HS-5 (cell line): ENCODE measurements around the gene B4GALT2.

ENCODE experiments used
- DNase-seq: peaks from one replicate; pipeline ENCODE4 v3.0.0-alpha.2; 2012; ENCODE audit warnings: low read depth

Gene B4GALT2

DNA sequence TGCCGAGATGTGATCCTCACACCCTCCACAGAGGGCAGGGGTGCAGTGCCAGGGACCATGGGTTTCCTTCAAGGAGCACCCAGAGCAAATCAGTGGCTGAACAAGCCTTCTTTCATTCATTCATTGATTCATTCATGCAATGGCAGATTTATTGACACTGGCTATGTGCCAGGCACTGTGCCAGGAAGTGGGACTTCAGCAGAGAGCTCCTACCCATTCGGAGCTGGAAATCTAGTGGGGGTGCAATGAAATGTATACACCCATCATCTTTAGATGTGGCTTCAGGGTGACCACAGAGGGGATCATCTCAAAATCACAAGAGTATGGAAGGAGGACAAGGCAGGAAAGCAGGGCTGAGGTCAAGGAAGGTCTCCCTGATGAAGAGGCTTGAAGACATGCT is 33.4 kb downstream of the B4GALT2 start:
- DNase-seq = no peak

DNA sequence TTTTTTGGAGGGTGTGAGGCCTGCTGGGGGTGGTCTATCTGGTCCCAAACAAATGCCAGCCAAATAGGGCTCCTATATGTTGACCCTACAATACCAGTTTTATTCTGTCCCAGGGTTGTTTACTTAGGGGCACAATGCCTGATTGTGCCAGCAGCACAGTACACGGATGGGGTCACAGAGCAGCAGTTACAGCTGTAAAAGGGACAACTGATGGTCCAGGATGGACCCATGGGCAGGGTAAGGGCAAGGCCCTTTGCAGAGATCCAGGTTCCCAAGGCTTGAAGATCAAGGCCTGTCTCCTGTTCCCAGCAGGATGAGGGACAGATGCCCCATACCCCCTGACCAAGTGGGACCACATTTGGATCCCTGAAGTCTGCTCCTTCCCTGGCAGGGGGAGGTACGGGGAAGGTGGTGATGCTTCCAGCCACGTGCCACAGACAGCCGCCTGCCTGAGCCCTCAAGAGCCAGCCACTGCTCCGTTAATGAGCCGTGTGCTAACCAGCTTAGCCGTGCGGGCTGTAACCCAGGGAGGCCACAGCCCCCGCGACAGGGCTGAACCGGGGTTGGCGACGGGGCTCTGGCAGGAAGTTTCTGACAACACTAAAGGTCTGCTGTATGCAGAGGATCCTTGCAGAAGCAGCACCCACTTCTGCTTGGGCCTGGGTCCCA is 34.1 kb downstream of the B4GALT2 start:
- no peak for DNase-seq

DNA sequence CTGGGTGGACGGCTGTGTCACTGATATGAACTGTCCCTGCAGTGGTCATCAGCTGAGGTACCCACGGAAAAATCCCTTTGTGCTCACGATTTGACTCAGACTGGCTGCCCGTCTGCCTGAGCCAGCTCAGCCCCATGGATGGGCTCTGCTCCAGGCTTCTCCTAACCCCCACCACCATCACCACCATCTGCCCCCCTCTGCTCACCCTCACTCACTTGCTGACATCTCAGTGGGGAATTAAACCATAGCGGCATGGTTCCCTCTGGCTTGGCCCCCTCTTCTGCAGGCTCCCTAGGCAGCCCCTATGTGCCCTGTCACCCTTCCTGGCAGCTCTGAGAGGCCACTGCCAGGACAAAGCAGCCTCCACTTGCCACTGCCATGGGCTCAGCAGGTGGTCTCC is 34.9 kb downstream of the B4GALT2 start:
- DNase-seq = no peak

DNA sequence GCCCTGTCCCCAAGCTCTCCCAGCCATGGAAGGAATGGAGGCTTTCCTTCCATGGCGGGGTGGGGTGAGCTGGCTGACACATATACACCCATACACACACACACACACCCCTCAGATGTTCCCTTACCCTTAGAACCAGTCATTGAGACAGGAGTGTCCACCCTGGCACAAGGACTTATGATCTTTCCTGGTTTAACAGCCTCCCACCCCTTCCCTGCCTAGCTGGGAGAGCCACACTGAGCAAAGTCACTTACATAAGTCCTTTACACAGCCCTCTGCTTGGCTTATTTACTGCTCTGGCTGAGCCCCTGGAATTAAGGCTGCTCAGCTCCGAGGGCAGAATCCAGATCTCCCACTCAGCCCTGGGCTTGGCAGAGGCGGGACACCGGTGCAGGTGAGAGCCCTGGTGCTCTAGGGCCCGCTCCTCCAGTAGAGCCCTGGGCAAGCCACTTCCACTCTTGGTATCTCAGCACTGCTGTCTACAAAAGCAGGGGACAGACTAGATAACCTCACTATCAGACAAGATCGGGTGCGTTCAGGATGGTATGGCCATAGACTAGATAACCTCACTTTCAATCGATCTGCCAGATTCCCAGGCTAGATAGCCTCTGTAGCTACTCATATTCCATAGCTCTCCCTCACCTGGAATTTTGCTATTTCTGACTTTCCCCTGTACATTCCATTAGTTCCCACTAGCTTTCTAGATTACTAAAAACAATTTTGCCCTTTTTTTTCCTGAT is 35.5 kb downstream of the B4GALT2 start:
- DNase-seq = no peak

DNA sequence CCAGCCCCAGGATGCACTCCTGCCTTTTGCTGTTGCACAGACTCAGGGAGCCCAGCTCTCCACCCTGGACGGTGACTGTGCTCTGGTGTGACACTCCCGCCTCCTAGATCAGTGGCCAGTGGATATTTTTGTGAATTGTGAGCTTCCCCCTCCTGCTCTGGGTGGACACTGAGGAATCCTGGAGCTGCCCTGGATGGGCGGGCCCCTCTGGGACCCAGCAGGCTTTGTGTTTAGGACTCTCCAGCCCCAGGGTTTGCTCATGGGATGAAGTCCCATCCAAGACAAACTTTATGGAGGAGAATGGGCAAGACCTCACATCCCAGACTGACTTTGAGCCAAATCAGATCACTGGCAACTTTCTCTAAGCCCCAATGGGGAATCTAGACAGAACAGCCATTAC is 36.2 kb downstream of the B4GALT2 start:
- no peak for DNase-seq

DNA sequence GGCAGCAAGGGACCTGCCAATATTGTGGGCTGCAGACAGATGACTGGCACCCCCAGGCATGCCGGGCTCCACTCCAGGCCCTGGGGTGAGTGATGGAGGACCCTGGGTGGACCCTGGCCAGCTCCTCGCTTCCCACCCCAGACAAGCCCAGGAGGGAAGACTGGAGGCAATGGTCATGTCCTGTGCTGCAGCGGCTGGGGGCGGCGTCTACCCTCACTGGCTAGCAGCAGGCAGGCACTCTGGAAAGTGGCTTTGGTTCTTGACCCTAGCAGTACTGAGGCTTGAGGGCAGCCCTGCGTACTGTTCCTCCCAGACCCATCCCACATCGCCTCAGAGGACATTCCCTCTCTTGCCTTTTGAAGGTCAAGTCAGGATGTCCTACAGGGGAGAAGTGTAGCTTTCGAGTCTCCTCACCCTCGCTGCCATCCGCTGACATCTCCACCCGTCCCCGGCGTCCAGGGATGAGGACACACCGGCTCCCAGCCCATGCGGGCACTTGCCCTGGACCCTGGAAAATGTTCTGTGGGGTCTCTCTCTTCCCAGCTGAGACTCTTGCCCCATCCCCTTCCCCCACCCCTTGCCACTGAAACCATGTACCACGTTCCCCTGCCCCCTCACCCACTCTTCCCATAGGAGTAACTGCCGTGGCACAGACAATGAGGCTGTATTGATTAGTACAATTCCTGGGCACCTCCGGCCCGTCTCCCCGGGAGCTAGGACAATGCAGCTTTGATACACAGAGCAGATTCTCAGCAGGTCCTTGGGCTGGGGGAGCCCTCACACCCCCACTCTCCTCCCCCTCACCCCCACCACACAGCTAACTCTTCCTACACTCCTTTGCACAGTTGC is 37.3 kb downstream of the B4GALT2 start:
- DNase-seq = no peak

DNA sequence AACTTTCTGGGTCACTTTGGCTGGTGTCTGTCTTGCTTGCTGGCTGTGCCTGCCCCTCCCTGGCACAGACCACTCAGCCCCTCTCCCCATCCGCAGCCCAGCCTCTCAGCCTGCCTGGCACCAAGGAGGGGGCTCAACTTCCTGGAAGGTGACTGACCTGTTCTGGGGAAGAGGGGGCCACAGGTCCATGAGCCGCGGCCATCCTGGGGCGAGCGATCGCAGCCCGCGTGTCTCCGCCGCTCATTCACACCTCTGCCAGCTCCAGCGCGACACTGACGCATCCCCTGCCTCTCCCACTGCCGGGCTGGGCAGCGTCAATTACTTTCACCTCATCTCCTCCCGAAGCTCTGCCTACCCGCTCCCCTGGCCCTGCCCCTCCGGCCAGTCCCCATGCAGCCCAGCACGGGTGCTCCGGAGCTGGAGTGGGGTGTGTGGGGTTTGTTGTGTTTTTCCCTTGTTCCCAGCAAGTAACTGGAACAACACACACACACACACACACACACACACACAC is 37.9 kb downstream of the B4GALT2 start:
- DNase-seq = no peak

DNA sequence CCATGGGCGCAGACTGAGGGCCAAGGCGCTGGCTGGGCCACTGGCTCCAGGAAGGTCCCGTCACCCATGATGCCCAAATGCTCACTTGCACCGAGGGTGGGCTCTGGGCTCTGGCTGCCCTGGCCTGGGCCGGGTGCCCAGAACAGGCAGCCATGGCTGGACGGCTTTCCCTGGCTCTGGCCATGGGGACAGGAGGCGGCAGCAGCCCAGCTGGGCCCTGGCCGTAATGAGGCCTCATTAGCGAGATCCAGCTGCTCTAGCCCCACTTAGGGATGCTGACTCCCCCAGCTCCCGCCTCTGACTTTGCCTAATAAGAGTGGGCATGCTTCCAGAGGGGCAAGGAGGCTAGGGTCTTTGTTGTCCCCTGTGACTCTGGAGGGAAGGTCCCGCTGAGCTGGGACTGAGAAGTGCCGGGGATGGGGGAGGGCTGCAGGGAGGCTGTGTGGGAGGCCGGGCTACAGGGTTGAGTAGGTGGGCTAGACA is 40.5 kb downstream of the B4GALT2 start:
- DNase-seq = no peak

DNA sequence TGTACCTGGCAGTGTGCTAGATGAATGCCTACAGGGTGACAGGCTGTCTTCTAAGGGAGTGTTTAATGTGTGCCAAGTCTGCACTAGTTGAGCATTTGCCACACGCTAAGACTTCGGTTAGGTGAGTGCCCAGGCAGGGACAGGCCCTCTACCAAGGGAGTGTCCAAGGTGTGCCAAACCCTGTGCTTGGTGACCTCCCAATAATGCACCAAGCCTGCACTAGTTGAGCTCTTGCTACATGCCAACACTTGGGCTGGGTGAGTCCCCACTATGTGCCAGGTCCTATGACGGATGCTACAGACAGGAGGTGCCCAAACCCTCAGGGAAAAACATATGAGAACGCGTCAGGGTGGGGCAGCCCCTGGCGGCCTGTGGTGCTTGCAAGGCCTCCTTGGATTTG is 41.5 kb downstream of the B4GALT2 start:
- no peak for DNase-seq

DNA sequence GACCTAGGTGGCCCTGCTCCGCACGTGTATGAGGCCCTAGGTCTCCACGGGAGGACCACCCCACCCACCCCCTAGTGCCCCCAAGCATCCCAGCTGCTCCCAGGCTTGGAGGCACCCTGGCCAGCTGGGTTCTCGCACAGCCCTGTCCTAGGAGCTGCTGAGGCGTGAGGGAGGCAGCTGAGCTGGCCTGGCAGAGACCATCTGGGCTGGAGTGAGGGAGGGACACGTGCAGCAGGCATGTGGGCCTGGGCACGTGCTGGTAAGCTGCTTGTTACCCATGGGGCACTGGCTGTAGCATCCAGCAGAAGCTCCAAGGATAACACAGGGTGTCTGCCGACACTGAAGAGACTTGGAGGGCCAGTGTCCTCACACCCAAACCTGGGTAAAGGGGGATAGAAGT is 42.1 kb downstream of the B4GALT2 start:
- DNase-seq = no peak

DNA sequence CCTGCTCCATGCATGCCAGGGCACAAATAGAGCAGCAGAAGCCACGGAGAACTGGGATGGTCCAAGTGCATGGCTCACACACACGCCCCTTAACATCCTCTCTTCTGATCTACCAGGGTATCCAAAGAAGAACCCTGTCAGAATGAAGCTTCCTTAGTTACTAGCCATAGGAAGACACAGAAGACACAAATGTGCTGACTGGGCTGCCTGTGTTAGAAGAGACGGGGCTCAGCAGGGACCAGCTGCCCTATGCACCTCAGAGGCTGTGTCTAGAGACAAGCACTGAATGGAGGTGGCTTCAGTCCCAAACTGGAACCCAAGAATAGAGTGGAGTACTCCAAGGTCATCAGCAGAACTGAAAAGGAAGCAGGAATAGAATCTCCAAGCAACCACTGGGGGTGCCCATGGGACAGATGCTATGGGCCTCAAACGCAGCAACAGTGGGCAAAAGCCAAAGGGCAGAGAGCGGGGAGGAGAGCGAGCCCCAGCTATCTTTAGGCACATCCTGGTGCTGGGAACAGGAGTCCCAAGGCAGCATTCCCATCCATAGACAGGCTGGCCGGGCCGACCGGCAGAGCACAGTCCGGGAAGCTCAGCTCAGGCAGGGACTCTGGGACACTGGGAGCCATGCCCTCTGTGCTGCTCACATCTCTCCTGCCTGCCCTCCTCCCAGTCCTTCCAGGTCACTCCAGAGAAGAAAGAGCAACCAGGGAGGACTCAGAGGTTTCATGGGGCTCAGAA is 42.7 kb downstream of the B4GALT2 start:
- DNase-seq = no peak

DNA sequence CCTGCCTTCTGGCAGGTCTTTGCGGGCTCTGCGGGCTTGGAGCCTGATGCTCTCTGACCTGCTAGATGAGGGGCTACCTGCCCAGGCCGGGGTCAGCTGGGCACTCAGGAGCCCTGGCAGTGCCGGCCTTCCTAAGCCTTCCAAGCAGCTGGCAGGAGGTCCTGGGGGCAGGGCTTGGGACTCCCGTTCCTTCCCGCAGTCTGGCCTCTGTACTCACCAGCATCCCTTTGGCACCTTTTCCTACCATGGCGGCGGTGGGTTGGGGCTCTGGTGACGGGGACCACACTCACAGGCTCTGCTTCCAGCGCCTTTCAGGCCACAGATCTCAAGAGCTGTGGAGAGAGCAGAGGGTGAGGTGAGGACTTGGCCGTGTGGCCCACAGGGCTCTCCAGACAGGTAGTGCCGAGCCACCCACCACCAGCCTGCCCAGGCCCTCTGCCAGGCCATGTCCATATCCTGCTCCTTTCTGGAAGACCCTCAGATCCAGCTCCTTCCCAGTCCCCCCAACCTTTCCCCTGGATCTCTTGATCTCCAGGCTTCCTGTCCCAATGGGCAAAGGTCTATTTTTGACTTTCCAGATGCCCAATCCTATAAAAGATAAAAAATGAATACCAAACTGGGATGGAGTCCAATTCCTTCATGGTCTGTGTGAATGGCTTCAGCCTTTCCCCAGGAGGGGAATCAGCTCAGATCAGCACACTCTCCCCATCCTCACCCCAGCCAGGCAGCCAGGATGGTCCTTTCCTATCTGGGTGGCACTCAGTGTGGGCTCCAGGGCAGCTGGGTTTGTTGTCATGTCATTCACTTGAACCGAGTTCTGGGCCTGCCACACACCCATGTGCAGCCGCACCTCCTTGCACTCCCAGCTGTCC is 45.3 kb downstream of the B4GALT2 start:
- no peak for DNase-seq

DNA sequence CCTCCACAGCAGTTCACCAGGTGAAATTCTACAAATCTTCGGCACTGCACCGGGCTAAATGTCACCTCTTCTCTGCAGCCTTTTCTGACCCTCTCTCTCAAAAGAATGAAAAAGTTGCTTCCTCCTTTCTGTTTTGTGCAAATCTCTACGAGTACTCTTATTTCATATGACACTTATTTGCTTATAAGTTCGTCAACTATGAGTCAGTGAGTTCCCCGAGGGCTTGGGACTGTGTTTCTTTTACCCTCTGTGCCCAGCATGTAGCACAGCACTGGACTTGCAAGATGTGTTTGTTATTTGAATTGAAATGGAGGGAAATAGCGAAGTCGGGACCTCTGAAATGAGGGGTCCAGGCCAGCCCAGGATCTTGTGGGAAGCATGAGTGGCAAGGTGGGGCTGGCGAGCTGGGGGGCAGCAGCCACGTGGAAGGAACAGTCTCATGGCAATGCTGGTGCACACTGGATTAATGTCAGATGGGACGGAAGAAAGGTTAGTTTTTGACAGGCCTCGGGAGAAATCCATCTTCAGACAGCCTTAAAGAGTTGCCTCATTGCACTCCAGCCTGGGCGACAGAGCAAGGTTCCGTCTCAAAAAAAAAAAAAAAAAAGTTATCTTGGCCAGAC is 46.0 kb downstream of the B4GALT2 start:
- DNase-seq = no peak

DNA sequence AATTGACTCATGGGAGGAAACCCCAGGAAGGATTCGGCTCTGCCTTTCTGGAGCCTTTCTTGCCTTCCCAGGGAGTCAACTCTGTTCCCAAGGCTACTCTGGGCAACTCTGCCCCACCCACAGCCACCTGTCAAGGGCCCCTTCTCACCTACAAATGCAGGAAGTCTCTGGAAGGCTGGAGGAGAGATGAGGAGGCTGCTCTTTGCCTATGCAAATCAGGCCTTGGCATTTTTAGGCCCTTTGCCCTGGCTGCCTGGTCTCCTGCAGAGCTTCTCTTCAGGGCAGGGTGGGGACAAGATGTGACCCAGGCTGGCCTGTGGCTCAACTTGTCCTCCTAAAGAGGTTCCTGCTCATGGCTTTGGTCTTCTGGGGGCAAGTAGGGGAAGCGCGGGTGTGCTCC is 46.8 kb downstream of the B4GALT2 start:
- DNase-seq = no peak

DNA sequence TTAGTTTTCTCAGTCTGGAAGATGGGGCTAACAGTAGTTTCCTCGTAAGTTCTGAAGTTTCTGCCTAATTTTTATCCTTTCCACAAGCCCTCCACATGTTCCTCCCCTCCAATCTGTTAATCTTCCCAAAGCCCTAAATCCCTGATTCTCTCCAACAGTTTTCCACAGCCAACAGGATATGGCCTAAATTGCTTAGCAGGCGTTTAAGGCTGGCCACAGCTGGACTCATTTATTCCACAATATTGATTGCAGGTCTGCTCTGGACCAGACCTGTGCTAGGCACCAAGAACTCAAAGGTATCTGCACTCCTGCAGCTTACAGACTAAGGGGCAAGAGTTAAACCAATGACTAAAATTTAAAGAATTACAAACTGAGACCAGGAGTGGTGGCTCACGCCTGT is 48.3 kb downstream of the B4GALT2 start:
- DNase-seq = no peak

DNA sequence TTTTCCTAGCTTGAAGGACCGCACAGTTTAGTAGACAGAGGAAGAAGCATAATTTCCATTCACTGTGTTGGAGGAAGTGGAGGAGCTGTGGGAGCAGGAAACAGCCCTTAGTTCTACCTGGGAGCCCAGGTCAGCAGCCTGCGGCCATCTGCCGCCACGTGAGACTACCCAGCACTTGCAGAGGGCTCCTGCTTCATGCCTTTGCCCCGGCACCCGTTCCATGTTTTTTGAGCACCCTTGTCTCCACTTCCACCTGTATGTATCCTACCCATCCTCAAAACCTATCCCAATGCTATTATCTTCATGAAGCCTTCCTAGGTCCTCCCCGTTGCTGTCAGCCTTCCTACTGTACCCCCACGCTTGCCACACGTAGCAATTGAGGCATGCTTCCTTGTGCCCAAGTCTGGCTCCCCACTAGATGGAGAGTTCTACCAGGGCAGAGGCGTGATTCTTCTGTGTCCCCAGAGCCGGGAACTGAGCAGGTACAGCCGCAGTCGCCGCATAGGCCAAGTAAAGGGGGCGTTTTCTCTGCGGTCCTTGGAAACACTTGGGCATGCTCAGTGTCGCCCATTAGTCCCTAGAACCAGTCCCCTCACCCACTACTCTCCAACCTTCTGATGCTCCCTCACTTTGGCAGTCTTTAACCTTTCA is 50.4 kb downstream of the B4GALT2 start:
- no peak for DNase-seq

DNA sequence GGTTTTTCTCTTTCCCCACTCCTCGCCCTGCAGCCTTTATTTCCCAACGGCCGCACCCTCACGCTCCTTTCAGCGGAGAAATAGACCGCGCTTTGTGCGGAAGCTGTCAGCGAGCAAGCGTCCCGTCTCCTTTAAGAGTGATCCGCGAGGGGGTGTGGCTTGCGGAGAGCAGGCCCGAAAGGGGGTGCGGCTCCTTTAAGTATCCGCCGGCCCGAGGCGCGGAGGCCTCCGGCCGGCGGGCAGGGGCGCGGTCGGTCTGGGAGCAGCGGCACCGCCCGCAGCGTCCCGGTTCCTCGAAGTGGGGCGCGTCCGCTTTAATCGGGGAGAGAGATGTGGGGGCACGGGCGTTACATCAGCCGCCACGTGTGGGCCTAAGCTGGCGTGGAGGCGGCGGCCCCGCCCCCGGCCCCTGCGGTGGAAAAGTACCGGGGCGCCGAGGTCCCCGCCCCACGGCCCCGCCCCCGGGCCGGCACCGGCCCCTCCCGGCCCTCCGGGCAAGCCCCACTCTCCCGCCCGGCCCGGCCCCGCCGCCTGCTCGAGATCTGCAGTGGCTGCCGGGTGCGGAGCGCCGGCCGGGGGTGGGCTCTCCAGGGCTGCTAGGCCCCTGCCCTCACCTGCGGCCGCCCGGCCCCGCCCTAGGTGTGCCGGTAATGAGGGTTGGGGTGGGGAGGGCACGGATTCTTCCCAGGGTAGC is 51.0 kb downstream of the B4GALT2 start:
- DNase-seq = peak; percentile 66

DNA sequence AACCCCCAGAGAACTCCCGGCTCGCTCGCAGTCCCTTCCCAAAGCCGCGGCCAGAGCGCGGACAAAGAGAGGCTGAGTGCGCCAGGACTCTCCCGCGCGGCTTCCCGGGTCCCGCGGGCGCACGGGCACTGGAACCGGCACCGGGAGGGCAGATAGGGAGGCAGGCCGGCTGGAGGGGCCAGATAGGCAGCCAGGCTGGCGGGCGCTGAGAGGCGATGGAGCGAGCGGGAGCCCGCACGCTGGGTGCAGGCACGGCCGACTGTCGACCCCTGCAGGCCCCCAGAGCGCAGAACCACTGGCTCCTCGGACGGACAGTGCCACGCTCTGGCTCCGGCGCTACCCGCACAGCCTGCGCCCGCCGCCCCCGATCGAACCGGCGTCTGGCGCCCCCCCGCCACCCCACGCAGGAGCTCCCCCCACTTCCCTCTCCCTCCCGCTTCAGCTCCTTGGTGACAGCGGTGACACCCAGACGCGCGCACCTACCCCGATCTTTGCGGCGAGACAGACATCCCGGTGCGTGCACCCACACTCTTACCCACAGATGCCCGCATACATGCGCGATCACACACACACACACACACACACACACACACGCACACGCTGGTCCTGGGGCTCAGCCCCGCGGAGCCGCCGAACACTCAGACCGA is 51.7 kb downstream of the B4GALT2 start:
- DNase-seq = no peak
